Upper lobe of left lung (tissue), 6 donors: ENCODE results near the gene KCNIP2. TPM values are rescaled to one million over a fixed set of nuclear protein-coding genes. Genes with fewer than 3 reads are reported as not detected.

Source experiments
- ATAC-seq, 2 donors: fragments of 200-7000 bp; cut with Tn5 transposase; one replicate each; pipeline ENCODE4 v1.9.1; 2022; ENCODE audit warnings: mild to moderate bottlenecking in 2 of 2, moderate library complexity in 2 of 2; ENCODE audit not compliant: low FRiP score in 2 of 2
- DNase-seq, 2 donors: peaks; one replicate each; pipeline ENCODE4 v3.0.0-alpha.2; 2019 to 2020
- H3K27ac ChIP-seq, 4 donors: fragments of 200-600 bp; sonication (generic); one replicate each; pipeline ENCODE4 v1.5.1; 2016 to 2019
- H3K27me3 ChIP-seq, 4 donors: fragments of 200-600 bp; sonication (generic); one replicate each; pipeline ENCODE4 v1.5.1; 2017 to 2019
- H3K36me3 ChIP-seq, 4 donors: fragments of 200-600 bp; sonication (generic); one replicate each; pipeline ENCODE4 v1.5.1; 2016 to 2019
- H3K4me1 ChIP-seq, 4 donors: fragments of 200-600 bp; sonication (generic); one replicate each; pipeline ENCODE4 v1.5.1; 2018 to 2019
- H3K4me3 ChIP-seq, 4 donors: fragments of 200-600 bp; sonication (generic); one replicate each; pipeline ENCODE4 v1.5.1; 2017 to 2019; ENCODE audit warnings: mild to moderate bottlenecking in 2 of 4, moderate library complexity in 1 of 4
- H3K9me3 ChIP-seq, 4 donors: fragments of 200-600 bp; sonication (generic); one replicate each; pipeline ENCODE4 v1.5.1; 2018 to 2019
- CTCF ChIP-seq, 6 experiments: fragments of 450-650 bp in 4 of 6; fragments of 200-600 bp in 2 of 6; sonication (generic) in 2 of 6; IDR thresholded peaks; one replicate each; pipeline ENCODE4 v1.5.1; 2016 to 2019; ENCODE audit warnings: antibody characterized with exemption in 6 of 6
- EP300 ChIP-seq, 4 donors: sonication (generic); formaldehyde crosslinking; IDR thresholded peaks; one replicate each; pipeline ENCODE4 v1.5.1; 2017; ENCODE audit warnings: antibody characterized with exemption in 4 of 4, control low read depth in 2 of 4
- POLR2A ChIP-seq, 4 donors: fragments of 450-650 bp; IDR thresholded peaks; one replicate each; pipeline ENCODE4 v1.5.1; 2016 to 2017; ENCODE audit warnings: antibody characterized with exemption in 4 of 4, mild to moderate bottlenecking in 2 of 4
- POLR2AphosphoS5 ChIP-seq, 2 donors: sonication (generic); formaldehyde crosslinking; IDR thresholded peaks; one replicate each; pipeline ENCODE4 v1.5.1; 2017; ENCODE audit warnings: antibody characterized with exemption in 2 of 2
- WGBS, 2 donors: methylation state at CpG; one replicate each; pipeline ENCODE4 v1.1.5; 2017 to 2018; 5-methylcytosine and 5-hydroxymethylcytosine counted together
- total RNA-seq, 6 donors: library from RNA; depleted of rRNA in 4 of 6; stranded (reverse); fragments of >200 nt in 4 of 6; gene quantifications; one replicate each; pipeline versions ENCODE4 v1.1.0 to v1.2.1, GENCODE V29; 2016 to 2021
- donor health status: DM: no; HTN: no; CAD: no; lungs with moderate emphysema.
- donor health status: DM: no; HTN: yes; CAD: no; lungs with severe emphysema.

Gene KCNIP2
- total RNA-seq, 6 donors from 2014 or later, result 0.76 to 21.0 (median 3.8) TPM

GRCh38 chr10:101837748-101838147 lies 5.9 kb downstream of the KCNIP2 start:
- Histone ChIP-seq H3K36me3 (no peaks in the 10 kb centered on the region), H3K4me3 (no peak overlapping the region), H3K9me3 (no peaks in the 10 kb centered on the region), H3K4me1 (peaks cover 21 to 36% (median 31%) of the 10 kb centered on the region in 4 donors), H3K27ac (no peak overlapping the region), H3K27me3 (no peaks in the 10 kb centered on the region)
- ATAC-seq, result no peak
- no peak for DNase-seq
- TF ChIP-seq EP300 (IDR thresholded peaks at IDR 0.05), result no peak
- TF ChIP-seq CTCF (IDR thresholded peaks at IDR 0.05), result no peak
- TF ChIP-seq POLR2AphosphoS5 (IDR thresholded peaks at IDR 0.05), result no peak
- no peak for TF ChIP-seq POLR2A (IDR thresholded peaks at IDR 0.05)
- WGBS, 2 donors, result 91 to 92% methylated on average over 2 of the region's 2 CpGs

- WGBS, 2 donors, result 81 to 94% methylated on average over 3 to 4 of the region's 4 CpGs
- Histone ChIP-seq H3K4me3 (no peak overlapping the region), H3K36me3 (no peaks in the 10 kb centered on the region), H3K27ac (no peak overlapping the region), H3K9me3 (no peaks in the 10 kb centered on the region), H3K27me3 (no peaks in the 10 kb centered on the region), H3K4me1 (peaks cover 20 to 36% (median 30%) of the 10 kb centered on the region in 4 donors)
- no peak for DNase-seq
- no peak for ATAC-seq
- no peak for TF ChIP-seq POLR2A (IDR thresholded peaks at IDR 0.05)
- no peak for TF ChIP-seq EP300 (IDR thresholded peaks at IDR 0.05)
- TF ChIP-seq POLR2AphosphoS5 (IDR thresholded peaks at IDR 0.05), result no peak
- no peak for TF ChIP-seq CTCF (IDR thresholded peaks at IDR 0.05)
These were observed 8.2 kb downstream of the KCNIP2 start for GRCh38 chr10:101835362-101835761.

GRCh38 chr10:101834341-101834740 lies 9.3 kb downstream of the KCNIP2 start:
- H3K9me3 ChIP-seq, result no peaks in the 10 kb centered on the region
- H3K4me3 ChIP-seq, result no peak overlapping the region
- peaks cover 19 to 36% (median 28%) of the 10 kb centered on the region in 4 donors for H3K4me1 ChIP-seq
- no peaks in the 10 kb centered on the region for H3K36me3 ChIP-seq
- WGBS, 2 donors, result 69 to 72% methylated on average over 8 of the region's 8 CpGs
- H3K27ac ChIP-seq, result no peak overlapping the region
- no peaks in the 10 kb centered on the region for H3K27me3 ChIP-seq
- TF ChIP-seq POLR2AphosphoS5 (IDR thresholded peaks at IDR 0.05), result no peak
- TF ChIP-seq EP300 (IDR thresholded peaks at IDR 0.05), result no peak
- TF ChIP-seq POLR2A (IDR thresholded peaks at IDR 0.05), result no peak
- no peak for TF ChIP-seq CTCF (IDR thresholded peaks at IDR 0.05)
- ATAC-seq (peak in 1 of 2 donors; percentile 12), DNase-seq (peak; percentile 58)

- H3K9me3 ChIP-seq, result no peaks in the 10 kb centered on the region
- no peak for TF ChIP-seq POLR2A (IDR thresholded peaks at IDR 0.05)
- TF ChIP-seq CTCF (IDR thresholded peaks at IDR 0.05), result no peak
- no peak for TF ChIP-seq EP300 (IDR thresholded peaks at IDR 0.05)
- no peak for TF ChIP-seq POLR2AphosphoS5 (IDR thresholded peaks at IDR 0.05)
- DNase-seq, result peak in 1 of 2 donors; percentile 11
- H3K4me1 ChIP-seq, result peaks cover 19 to 40% (median 30%) of the 10 kb centered on the region in 4 donors
- no peak overlapping the region for H3K4me3 ChIP-seq
- no peak for ATAC-seq
- H3K27ac ChIP-seq, result no peak overlapping the region
- no peaks in the 10 kb centered on the region for H3K36me3 ChIP-seq
- 80 to 81% methylated on average over 1 of the region's 1 CpG for WGBS, 2 donors
- no peaks in the 10 kb centered on the region for H3K27me3 ChIP-seq
These were observed 10.1 kb downstream of the KCNIP2 start for GRCh38 chr10:101833466-101833865.

GRCh38 chr10:101832325-101832771 lies 11.3 kb downstream of the KCNIP2 start:
- no peaks in the 10 kb centered on the region for H3K36me3 ChIP-seq
- ATAC-seq, result no peak
- H3K9me3 ChIP-seq, result no peaks in the 10 kb centered on the region
- H3K27me3 ChIP-seq, result no peaks in the 10 kb centered on the region
- H3K4me1 ChIP-seq, result peaks cover 19 to 40% (median 30%) of the 10 kb centered on the region in 4 donors
- H3K4me3 ChIP-seq, result no peak overlapping the region
- no peak overlapping the region for H3K27ac ChIP-seq
- 70 to 80% methylated on average over 2 to 4 of the region's 4 CpGs for WGBS, 2 donors
- no peak for DNase-seq
- no peak for TF ChIP-seq EP300 (IDR thresholded peaks at IDR 0.05)
- no peak for TF ChIP-seq CTCF (IDR thresholded peaks at IDR 0.05)
- no peak for TF ChIP-seq POLR2AphosphoS5 (IDR thresholded peaks at IDR 0.05)
- no peak for TF ChIP-seq POLR2A (IDR thresholded peaks at IDR 0.05)
